Small intestine (tissue), 7 donors: ENCODE measurements around the gene TGFB1. TPM values are rescaled to one million over a fixed set of nuclear protein-coding genes. Genes with fewer than 3 reads are reported as not detected.

ENCODE experiments used
- DNase-seq, 2 donors: peaks; one replicate each; pipeline versions ENCODE4 v3.0.0 to v3.0.0-alpha.2; 2013
- FAIRE-seq: peaks from 2 replicates; lab custom pipeline; 2012; peaks lifted over from hg19 to GRCh38; lab: Jason Lieb, UNC
- H3K27ac ChIP-seq, 3 donors: one replicate each; pipeline ENCODE4 v1.5.1; 2013; ENCODE audit warnings: low read length in 2 of 3, mild to moderate bottlenecking in 2 of 3, control low read depth in 1 of 3, inconsistent platforms in 1 of 3, low read depth in 1 of 3, moderate library complexity in 1 of 3
- H3K27me3 ChIP-seq, 3 donors: one replicate each; pipeline ENCODE4 v1.6.1; 2013; ENCODE audit warnings: low read length in 3 of 3, inconsistent platforms in 1 of 3; ENCODE audit not compliant: control insufficient read depth in 3 of 3, insufficient read depth in 3 of 3
- H3K36me3 ChIP-seq, 3 donors: one replicate each; pipeline ENCODE4 v1.6.1; 2013; ENCODE audit warnings: low read length in 3 of 3, inconsistent platforms in 1 of 3, low read depth in 1 of 3, mild to moderate bottlenecking in 1 of 3, moderate library complexity in 1 of 3; ENCODE audit not compliant: control insufficient read depth in 3 of 3, insufficient read depth in 2 of 3
- H3K4me1 ChIP-seq, 3 donors: one replicate each; pipeline ENCODE4 v1.6.1; 2013; ENCODE audit warnings: low read length in 2 of 3, inconsistent platforms in 1 of 3, low read depth in 1 of 3, mild to moderate bottlenecking in 1 of 3, moderate library complexity in 1 of 3; ENCODE audit not compliant: control insufficient read depth in 3 of 3, insufficient read depth in 2 of 3
- H3K4me3 ChIP-seq, 3 donors: one replicate each; pipeline ENCODE4 v1.5.1; 2013; ENCODE audit warnings: low read length in 3 of 3, control low read depth in 1 of 3, inconsistent platforms in 1 of 3, low read depth in 1 of 3, mild to moderate bottlenecking in 1 of 3, moderate library complexity in 1 of 3
- H3K9me3 ChIP-seq, 2 donors: one replicate each; pipeline ENCODE4 v1.6.1; 2013; ENCODE audit warnings: low read depth in 1 of 2, low read length in 1 of 2; ENCODE audit not compliant: control insufficient read depth in 2 of 2, insufficient read depth in 1 of 2
- WGBS, 3 donors: extraction: QIAGEN DNeasy Blood & Tissue Kit; methylation state at CpG; one replicate each; pipeline ENCODE4 v1.1.7; 2013; 5-methylcytosine and 5-hydroxymethylcytosine counted together
- polyA plus RNA-seq, 4 donors: library from polyadenylated mRNA; stranded (reverse) in 3 of 4; unstranded in 1 of 4; fragments of 200-250 nt in 3 of 4; fragments of 120-200 nt in 1 of 4; gene quantifications; one replicate each; pipeline versions ENCODE4 v1.2.1 to v1.2.3, GENCODE V29; 2013
- donor health status: healthy with polysubstance abuse.
- donor health status: control.
- donor health status: control.
- donor health status: Bipolar disorder and iron deficiency.
- donor health status: healthy.

The TGFB1 gene
- polyA plus RNA-seq, 4 donors = 1.1 to 18.8 (median 8.5) TPM

- no peaks in the 10 kb centered on the region for H3K9me3 ChIP-seq
- FAIRE-seq (no peak), DNase-seq (no peak)
- peaks cover 0 to 22% (median 8%) of the 10 kb centered on the region in 3 donors for H3K4me1 ChIP-seq
- H3K4me3 ChIP-seq = peak overlapping the region in 1 of 3 donors; percentile 69
- peak overlapping the region in 2 of 3 donors; percentile 92 to 97 for H3K27ac ChIP-seq
- WGBS, 3 donors = 38 to 54% (median 53%) methylated on average over 5 of the region's 5 CpGs
- H3K36me3 ChIP-seq = peaks cover 9 to 54% (median 11%) of the 10 kb centered on the region in 3 donors
- no peaks in the 10 kb centered on the region for H3K27me3 ChIP-seq
Observed at GRCh38 chr19:41311072-41311471, 42.6 kb downstream of the TGFB1 start.

GRCh38 chr19:41310033-41310831 lies 43.5 kb downstream of the TGFB1 start, which contains the start of gene CCDC97:
Gene CCDC97, plus strand, starts transcription at chr19:41310172. Its CDS starts 139 bp downstream, at chr19:41310311.
- FAIRE-seq = no peak
- H3K4me1 ChIP-seq = peaks cover 0 to 22% (median 8%) of the 10 kb centered on the region in 3 donors

GRCh38 chr19:41309180-41310032 lies 44.3 kb downstream of the TGFB1 start:
- H3K27ac ChIP-seq = peak overlapping the region; percentile 92 to 97 (median 94)
- peak overlapping the region; percentile 69 to 77 (median 69) for H3K4me3 ChIP-seq
- H3K9me3 ChIP-seq = no peaks in the 10 kb centered on the region
- DNase-seq = peak in 1 of 2 donors; percentile 47
- H3K4me1 ChIP-seq = peaks cover 0 to 22% (median 8%) of the 10 kb centered on the region in 3 donors
- no peaks in the 10 kb centered on the region for H3K27me3 ChIP-seq
- H3K36me3 ChIP-seq = peaks cover 17 to 54% (median 22%) of the 10 kb centered on the region in 3 donors
- no peak for FAIRE-seq
- WGBS, 3 donors = 4 to 8% (median 7%) methylated on average over 26 of the region's 26 CpGs

More at GRCh38 chr19:41310033-41310831, 43.5 kb downstream of the TGFB1 start, which contains the start of gene CCDC97:
- peak within 1 kb of the TSS; percentile 69 to 77 (median 69) for H3K4me3 ChIP-seq
- no peaks in the 10 kb centered on the region for H3K27me3 ChIP-seq
- H3K27ac ChIP-seq = peak within 1 kb of the TSS; percentile 92 to 97 (median 94)
- no peaks in the 10 kb centered on the region for H3K9me3 ChIP-seq
- 0 to 1% (median 0%) methylated on average over 41 to 47 of the region's 47 CpGs for WGBS, 3 donors
- H3K36me3 ChIP-seq = peaks cover 16 to 54% (median 16%) of the 10 kb centered on the region in 3 donors
- peak; percentile 88 to 96 for DNase-seq

GRCh38 chr19:41308450-41309179 lies 45.1 kb downstream of the TGFB1 start:
- Histone ChIP-seq H3K9me3 (no peaks in the 10 kb centered on the region), H3K27me3 (no peaks in the 10 kb centered on the region), H3K4me3 (peak overlapping the region in 2 of 3 donors; percentile 69 to 77), H3K27ac (peak overlapping the region; percentile 92 to 97 (median 94)), H3K4me1 (peaks cover 0 to 22% (median 8%) of the 10 kb centered on the region in 3 donors), H3K36me3 (peaks cover 21 to 55% (median 28%) of the 10 kb centered on the region in 3 donors)
- DNase-seq (peak; percentile 88 to 94), FAIRE-seq (no peak)
- 19 to 22% (median 20%) methylated on average over 8 of the region's 8 CpGs for WGBS, 3 donors

GRCh38 chr19:41307954-41308449 lies 45.7 kb downstream of the TGFB1 start:
- FAIRE-seq (no peak), DNase-seq (no peak)
- Histone ChIP-seq H3K27me3 (no peaks in the 10 kb centered on the region), H3K9me3 (no peaks in the 10 kb centered on the region), H3K4me1 (peaks cover 0 to 22% (median 8%) of the 10 kb centered on the region in 3 donors), H3K36me3 (peaks cover 16 to 55% (median 24%) of the 10 kb centered on the region in 3 donors), H3K4me3 (no peak overlapping the region), H3K27ac (peak overlapping the region; percentile 71 to 97 (median 81))
- 41 to 44% (median 43%) methylated on average over 4 of the region's 4 CpGs for WGBS, 3 donors

- FAIRE-seq (no peak), DNase-seq (no peak)
- Histone ChIP-seq H3K27ac (peak overlapping the region; percentile 71 to 97 (median 81)), H3K36me3 (peaks cover 19 to 55% (median 24%) of the 10 kb centered on the region in 3 donors), H3K27me3 (no peaks in the 10 kb centered on the region), H3K4me3 (no peak overlapping the region), H3K9me3 (no peaks in the 10 kb centered on the region), H3K4me1 (peaks cover 0 to 22% (median 8%) of the 10 kb centered on the region in 3 donors)
- WGBS, 3 donors = 47 to 68% (median 54%) methylated on average over 8 of the region's 8 CpGs
Observed at GRCh38 chr19:41307090-41307875, 46.4 kb downstream of the TGFB1 start.
